HG03095 (cell line): ENCODE measurements around the gene TCEANC2.
"Not testable (repeated sequence)": the region's sequence is repeated elsewhere in the genome, so short reads cannot be mapped to it uniquely, and the experiment has no call there.

Experiments used
- ATAC-seq: cut with Tn5 transposase; IDR thresholded peaks from one replicate; pipeline ENCODE4 v1.9.1; 2021; ENCODE audit warnings: moderate library complexity; ENCODE audit not compliant: unreplicated experiment

Gene TCEANC2

DNA sequence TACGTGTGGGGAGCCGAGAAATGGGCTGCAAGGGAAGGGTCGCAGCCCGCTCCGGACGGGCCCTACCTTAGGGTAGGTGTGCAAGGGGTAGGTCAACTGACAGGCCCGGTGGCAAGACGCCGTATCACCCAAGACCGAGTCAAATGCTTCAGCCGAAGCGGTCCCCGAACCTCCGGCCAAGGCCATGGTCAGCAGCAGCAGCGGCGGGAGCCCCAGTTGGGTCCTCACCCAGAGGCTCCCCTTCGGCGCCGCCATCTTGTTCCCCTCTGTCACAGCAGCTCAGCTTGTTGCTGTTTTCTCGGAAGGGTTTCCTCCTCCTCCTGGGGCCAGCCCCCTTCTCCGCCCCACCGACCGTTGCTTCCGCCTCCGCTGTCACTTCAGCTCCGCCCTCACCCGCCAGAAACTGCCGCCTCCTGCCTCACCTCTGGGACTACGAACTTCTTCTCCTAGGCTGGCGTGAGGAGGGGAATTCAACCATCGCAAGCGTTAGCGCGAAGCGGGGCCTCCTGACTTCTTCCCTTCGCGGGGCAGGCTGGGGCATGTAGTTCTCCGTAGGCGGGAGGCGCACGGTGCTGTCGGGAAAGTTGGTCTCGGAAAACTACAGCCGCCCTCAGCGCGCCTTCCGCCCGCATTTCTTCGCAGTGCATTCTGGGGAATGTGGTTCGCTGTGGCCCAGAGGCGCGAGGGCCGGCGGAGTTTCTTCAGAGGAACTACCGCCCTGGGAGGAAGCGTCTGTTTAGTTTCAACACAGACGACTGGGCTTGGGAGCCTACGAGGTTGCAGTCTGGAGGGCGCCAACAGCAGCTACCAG, at the start of gene TCEANC2, which contains the start of gene TMEM59:
Gene TCEANC2, plus strand, starts transcription at position 675 of the 811 bp plus-strand sequence. CDS start 815 bp downstream, outside the sequence.
Gene TMEM59, minus strand, starts transcription at position 271 of the 811 bp plus-strand sequence. Its CDS starts 16 bp downstream, at position 255.
- peak; percentile 90 for ATAC-seq

GRCh38 chr1:54003750-54004480, 49.5 kb upstream of the TCEANC2 start:
- not testable (repeated sequence) for ATAC-seq

- no peak for ATAC-seq
Observed at GRCh38 chr1:54004481-54005049, 48.8 kb upstream of the TCEANC2 start.

- ATAC-seq = no peak
Observed at GRCh38 chr1:54006508-54006907, 46.9 kb upstream of the TCEANC2 start.

- ATAC-seq = no peak
Observed at GRCh38 chr1:54007613-54008012, 45.8 kb upstream of the TCEANC2 start.

DNA sequence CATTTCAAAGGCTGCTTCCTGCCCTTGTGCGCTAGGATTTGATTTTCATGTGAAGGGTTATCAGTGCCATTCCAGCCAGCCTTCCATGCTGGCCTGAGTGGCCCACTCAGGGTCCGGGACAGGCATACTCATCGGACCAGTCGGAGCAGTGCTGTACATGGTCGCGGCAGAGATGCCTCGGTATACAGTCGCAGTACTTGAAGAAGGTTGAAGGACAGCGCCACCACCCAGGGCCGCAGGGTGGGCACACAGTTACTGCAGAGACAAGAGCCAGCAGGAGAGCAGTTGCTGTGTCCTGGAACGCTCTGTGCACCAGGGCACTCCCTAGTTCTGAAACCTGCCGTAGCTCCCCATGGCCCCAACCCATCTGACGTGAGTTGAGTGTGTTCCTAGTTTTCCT, 44.5 kb upstream of the TCEANC2 start:
- ATAC-seq = no peak

DNA sequence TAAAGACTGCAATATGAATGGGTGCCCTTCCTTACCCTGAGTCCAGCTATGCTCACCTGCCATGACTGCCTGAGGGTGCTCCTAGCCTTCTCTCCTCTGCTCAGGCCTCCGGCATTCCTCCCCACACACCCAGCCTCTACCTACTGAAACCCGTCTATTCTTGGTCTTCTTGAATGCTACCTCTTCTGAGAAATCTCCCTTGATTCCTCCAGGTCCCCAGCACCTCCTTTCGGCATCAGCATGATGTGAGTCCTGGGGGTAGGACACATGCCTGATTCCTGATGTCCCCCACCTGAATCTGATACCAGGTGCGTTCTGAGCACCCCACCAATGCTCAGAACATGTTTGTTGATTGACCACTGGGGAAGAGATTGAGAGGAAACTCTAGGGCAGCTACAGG, 44.0 kb upstream of the TCEANC2 start:
- ATAC-seq = no peak

GRCh38 chr1:54010415-54011117, 42.8 kb upstream of the TCEANC2 start:
- no peak for ATAC-seq

GRCh38 chr1:54011316-54012007, 41.9 kb upstream of the TCEANC2 start:
- ATAC-seq = no peak

DNA sequence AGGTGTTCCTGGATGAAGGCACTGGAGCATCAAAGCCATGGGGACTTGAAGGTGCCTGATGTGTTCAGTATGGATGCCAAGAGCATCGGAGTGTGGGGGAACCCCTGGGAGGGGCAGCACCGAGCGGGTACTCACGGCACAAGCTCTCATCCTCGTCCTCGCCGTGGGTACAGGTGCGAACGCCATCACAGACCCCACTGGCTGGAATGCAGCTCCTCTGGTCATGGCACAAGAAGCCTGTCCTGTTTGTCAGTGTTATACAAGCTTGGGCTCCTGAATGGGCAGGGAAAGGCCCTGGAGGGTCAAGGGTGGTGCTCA, 41.4 kb upstream of the TCEANC2 start:
- no peak for ATAC-seq

GRCh38 chr1:54012863-54013262, 40.5 kb upstream of the TCEANC2 start:
- ATAC-seq = no peak

DNA sequence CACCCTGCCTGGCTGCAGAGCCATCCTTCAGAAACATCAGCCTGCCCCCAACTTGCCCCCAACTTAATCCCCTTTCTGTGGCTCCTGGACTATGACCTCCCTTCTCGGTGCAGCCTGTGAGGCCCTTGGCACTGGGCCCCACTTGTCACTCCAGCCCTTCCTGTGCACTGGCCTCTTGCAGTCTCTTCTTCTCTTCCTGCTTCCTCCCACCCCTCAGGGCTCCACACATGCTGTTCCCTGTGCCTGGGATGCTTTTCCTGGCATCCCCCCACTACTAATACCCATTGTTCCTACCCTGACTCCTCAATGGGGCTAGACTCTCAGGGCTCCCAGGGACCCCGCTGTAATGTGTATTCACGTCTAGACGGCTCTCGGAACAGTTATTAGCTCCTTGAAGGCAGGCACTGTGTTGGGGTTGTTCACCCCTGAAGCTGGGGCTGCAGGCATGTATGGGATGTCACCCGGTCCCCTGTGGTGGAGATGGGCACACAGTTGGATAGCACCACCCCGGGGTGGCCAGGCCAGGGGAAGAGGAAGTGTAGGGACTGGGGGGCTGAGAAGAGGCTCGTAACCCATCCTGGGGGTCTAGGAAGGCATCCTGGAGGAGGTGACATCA, 39.9 kb upstream of the TCEANC2 start:
- ATAC-seq = no peak

DNA sequence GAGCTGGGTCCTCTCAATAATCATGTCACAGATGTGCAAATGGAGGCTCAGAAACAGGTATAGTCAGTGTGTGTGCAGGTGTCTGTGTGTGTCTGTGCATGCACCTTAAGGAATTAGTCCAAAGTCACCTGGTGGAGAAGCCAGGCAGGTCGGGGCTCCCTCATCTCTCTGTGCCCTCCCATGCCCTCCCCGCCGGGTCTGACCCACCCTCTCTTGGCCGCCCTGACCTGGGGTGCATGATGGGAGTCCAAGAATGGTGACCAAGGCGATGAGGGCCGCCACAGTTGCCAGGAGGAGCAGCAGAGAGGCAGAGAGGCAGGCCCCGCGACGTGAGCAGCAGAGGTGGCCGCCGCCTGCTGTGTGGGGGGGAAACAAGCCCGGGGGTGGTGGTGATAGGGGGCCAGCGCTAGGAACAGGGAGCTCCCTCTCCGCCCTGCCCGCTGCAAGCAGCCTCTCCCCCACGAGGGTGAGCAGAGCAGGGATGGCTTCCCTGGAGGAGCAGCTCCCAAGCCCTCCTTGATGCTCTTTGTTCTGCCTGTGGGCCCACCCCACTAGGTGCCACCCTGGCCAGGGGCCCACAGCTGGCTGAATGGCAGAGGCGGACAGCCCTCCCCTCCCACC, 39.3 kb upstream of the TCEANC2 start:
- no peak for ATAC-seq

GRCh38 chr1:54016343-54017282, 36.8 kb upstream of the TCEANC2 start:
- ATAC-seq = no peak

GRCh38 chr1:54017979-54018378, 35.4 kb upstream of the TCEANC2 start, which contains the start of gene LDLRAD1:
TSS of gene LDLRAD1 (minus strand) at chr1:54018186. CDS start at chr1:54018112, 74 bp downstream.
- ATAC-seq = no peak

DNA sequence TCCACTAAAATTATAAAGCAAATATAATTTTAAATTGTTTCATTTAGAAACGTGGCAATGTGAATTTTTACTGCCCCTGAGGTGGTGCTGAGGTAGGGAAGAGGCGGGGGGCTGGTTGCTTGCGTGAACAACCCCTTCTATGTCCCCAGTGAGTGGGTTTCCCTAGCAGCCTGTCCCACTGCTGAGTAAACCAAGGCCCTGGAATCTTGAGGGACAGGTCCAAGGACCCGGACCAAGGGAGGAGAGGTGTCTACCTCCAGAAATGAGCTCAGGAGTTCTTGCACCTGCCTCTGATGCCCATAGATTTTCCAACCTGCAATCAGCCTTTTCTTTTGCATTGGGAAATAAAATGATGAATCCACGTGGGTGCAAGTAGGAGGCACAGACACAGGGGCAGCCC, 34.8 kb upstream of the TCEANC2 start:
- no peak for ATAC-seq

- ATAC-seq = not testable (repeated sequence)
Observed at GRCh38 chr1:54019562-54020176, 33.7 kb upstream of the TCEANC2 start.

DNA sequence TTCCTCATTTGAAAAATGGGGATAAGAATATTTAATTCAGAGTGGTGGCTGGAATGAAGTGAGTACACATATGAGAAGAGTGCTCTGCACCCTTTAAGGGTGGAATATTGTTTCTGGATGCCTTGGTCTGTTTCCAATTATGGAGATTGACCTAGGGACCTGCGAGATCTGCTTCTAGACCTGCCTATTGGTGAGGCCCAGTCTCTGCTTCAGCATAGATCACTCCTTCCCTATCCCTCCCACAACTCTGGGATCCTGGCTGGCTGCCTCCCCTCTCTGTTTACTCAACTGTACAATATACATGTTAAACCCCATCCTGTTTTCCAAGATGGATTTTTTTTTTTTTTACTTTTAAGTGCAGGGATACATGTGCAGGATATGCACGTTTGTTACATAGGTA, 29.1 kb upstream of the TCEANC2 start:
- ATAC-seq = no peak
